IMR-90 (cell line): ENCODE measurements around the gene PSMG3. TPM values are rescaled to one million over a fixed set of nuclear protein-coding genes. Genes with fewer than 3 reads are reported as not detected.

Source experiments
- ATAC-seq: fragments of 200-7000 bp; cut with Tn5 transposase; 2 replicates; pipeline ENCODE4 v1.9.1; 2020; ENCODE audit warnings: low read depth, mild to moderate bottlenecking, moderate library complexity
- BruUV-seq: library from RNA; stranded (reverse); fragments of 400-500 nt; replicated peaks from 2 replicates; lab custom pipeline; 2021; lab: Mats Ljungman, UMichigan
- CTCF ChIA-PET: fragments of 300-600 bp; formaldehyde crosslinking; extraction: SDS; loops from one replicate; lab custom pipeline; 2021; ENCODE audit warnings: antibody characterized with exemption; lab: Yijun Ruan, JAX
- POLR2A ChIA-PET: fragments of 300-600 bp; sonication (Branson Sonifier 250); formaldehyde crosslinking; loops from one replicate; lab custom pipeline; 2022; ENCODE audit warnings: antibody characterized with exemption; ENCODE audit not compliant: unreplicated experiment; lab: Charles Lee
- DNase-seq: peaks from one replicate; pipeline ENCODE4 v3.0.0; 2013
- H2AFZ ChIP-seq: replicated peaks from 2 replicates; pipeline ENCODE3; 2013; ENCODE audit warnings: low read length, mild to moderate bottlenecking; ENCODE audit not compliant: poor library complexity
- H2AK5ac ChIP-seq: 2 replicates; pipeline ENCODE4 v1.6.1; 2013; ENCODE audit warnings: low read depth, low read length, inconsistent platforms
- H2AK9ac ChIP-seq: replicated peaks from 2 replicates; pipeline ENCODE3; 2013; ENCODE audit warnings: mild to moderate bottlenecking, low read depth, low read length, moderate library complexity; ENCODE audit not compliant: poor library complexity
- H2BK120ac ChIP-seq: 2 replicates; pipeline ENCODE4 v1.6.1; 2013; ENCODE audit warnings: low read depth, low read length, inconsistent platforms
- H2BK15ac ChIP-seq: 3 replicates; pipeline ENCODE4 v1.6.1; 2013; ENCODE audit warnings: low read depth, low read length, inconsistent platforms
- H2BK20ac ChIP-seq: 2 replicates; pipeline ENCODE4 v1.6.1; 2013; ENCODE audit warnings: low read depth, mild to moderate bottlenecking, inconsistent platforms, low read length, moderate library complexity
- H2BK5ac ChIP-seq: 2 replicates; pipeline ENCODE4 v1.6.1; 2013; ENCODE audit warnings: mild to moderate bottlenecking, low read depth, low read length, inconsistent platforms; ENCODE audit not compliant: poor library complexity, severe bottlenecking
- H3K14ac ChIP-seq: replicated peaks from 2 replicates; pipeline ENCODE4 v1.6.1; 2013; ENCODE audit warnings: low read depth, low read length, inconsistent platforms
- H3K18ac ChIP-seq: 2 replicates; pipeline ENCODE4 v1.6.1; 2013; ENCODE audit warnings: low read depth, low read length, control low read depth
- H3K23ac ChIP-seq: 2 replicates; pipeline ENCODE4 v1.6.1; 2013; ENCODE audit warnings: low read depth, low read length, inconsistent platforms
- H3K27ac ChIP-seq: 2 replicates; pipeline ENCODE4 v1.5.1; 2013; ENCODE audit warnings: mild to moderate bottlenecking, control low read depth, low read length; ENCODE audit not compliant: insufficient read depth
- H3K27me3 ChIP-seq: 2 replicates; pipeline ENCODE4 v1.6.1; 2013; ENCODE audit warnings: low read length; ENCODE audit not compliant: control insufficient read depth, insufficient read depth
- H3K36me3 ChIP-seq: 2 replicates; pipeline ENCODE4 v1.6.1; 2013; ENCODE audit warnings: low read length, mixed read lengths; ENCODE audit not compliant: control insufficient read depth, insufficient read depth
- H3K4ac ChIP-seq: 2 replicates; pipeline ENCODE4 v1.6.1; 2013; ENCODE audit warnings: low read depth, low read length, inconsistent platforms
- H3K4me1 ChIP-seq: 2 replicates; pipeline ENCODE4 v1.6.1; 2013; ENCODE audit warnings: low read length, mixed read lengths; ENCODE audit not compliant: control insufficient read depth, insufficient read depth
- H3K4me2 ChIP-seq: 2 replicates; pipeline ENCODE4 v1.6.1; 2013; ENCODE audit warnings: low read depth, mild to moderate bottlenecking, control low read depth, low read length, moderate library complexity
- H3K4me3 ChIP-seq: 2 replicates; pipeline ENCODE4 v1.5.1; 2013; ENCODE audit warnings: low read depth, mild to moderate bottlenecking, control low read depth, low read length, moderate library complexity; ENCODE audit not compliant: insufficient read depth
- H3K56ac ChIP-seq: 2 replicates; pipeline ENCODE4 v1.6.1; 2013; ENCODE audit warnings: low read length, inconsistent platforms; ENCODE audit not compliant: insufficient read depth; ENCODE audit errors: extremely low read depth
- H3K79me1 ChIP-seq, 2 experiments: 2 replicates each; pipeline ENCODE4 v1.6.1; 2013; ENCODE audit warnings: low read length in 2 of 2, inconsistent platforms in 1 of 2, low read depth in 1 of 2
- H3K9ac ChIP-seq: 2 replicates; pipeline ENCODE4 v1.6.1; 2013; ENCODE audit warnings: low read depth, low read length, control low read depth
- H3K9me1 ChIP-seq: 2 replicates; pipeline ENCODE4 v1.6.1; 2013; ENCODE audit warnings: low read length, inconsistent platforms; ENCODE audit not compliant: insufficient read depth
- H3K9me3 ChIP-seq: 2 replicates; pipeline ENCODE4 v1.6.1; 2013; ENCODE audit warnings: low read length; ENCODE audit not compliant: control insufficient read depth, insufficient read depth
- H4K20me1 ChIP-seq: 2 replicates; pipeline ENCODE4 v1.6.1; 2013; ENCODE audit warnings: low read length, inconsistent platforms; ENCODE audit not compliant: insufficient read depth
- H4K5ac ChIP-seq: 2 replicates; pipeline ENCODE4 v1.6.1; 2013; ENCODE audit warnings: mild to moderate bottlenecking, low read depth, low read length, control low read depth
- H4K8ac ChIP-seq, 2 experiments: 2 replicates each; pipeline ENCODE4 v1.6.1; 2013; ENCODE audit warnings: low read depth in 2 of 2, low read length in 2 of 2, control low read depth in 1 of 2, inconsistent platforms in 1 of 2
- H4K91ac ChIP-seq: 2 replicates; pipeline ENCODE4 v1.6.1; 2013; ENCODE audit warnings: low read depth, low read length, inconsistent platforms; ENCODE audit not compliant: insufficient read depth
- BHLHE40 ChIP-seq: fragments of 150-350 bp; IDR thresholded peaks from 2 replicates; pipeline ENCODE4 v1.6.1; 2016; ENCODE audit warnings: mild to moderate bottlenecking, low read depth, low read length
- CEBPB ChIP-seq: IDR thresholded peaks from 2 replicates; pipeline ENCODE4 v1.6.1; 2012; ENCODE audit warnings: low read depth, low read length, improper control_type of control experiment
- CTCF ChIP-seq: conservative IDR thresholded peaks from 2 replicates; pipeline ENCODE4 v1.5.1; 2012; ENCODE audit warnings: mild to moderate bottlenecking, low read depth, low read length, improper control_type of control experiment
- ELK1 ChIP-seq: fragments of 150-350 bp; IDR thresholded peaks from 2 replicates; pipeline ENCODE4 v1.6.1; 2016; ENCODE audit warnings: low read depth, mild to moderate bottlenecking, low read length, moderate library complexity, borderline replicate concordance
- FOS ChIP-seq: fragments of 150-350 bp; IDR thresholded peaks from 2 replicates; pipeline ENCODE4 v1.6.1; 2016; ENCODE audit warnings: low read depth, low read length
- MAFK ChIP-seq: IDR thresholded peaks from 2 replicates; pipeline ENCODE4 v1.6.1; 2012; ENCODE audit warnings: low read depth, low read length, improper control_type of control experiment
- MXI1 ChIP-seq: IDR thresholded peaks from 2 replicates; pipeline ENCODE4 v1.6.1; 2012; ENCODE audit warnings: low read depth, mild to moderate bottlenecking, low read length, moderate library complexity, borderline replicate concordance
- NFE2L2 ChIP-seq: fragments of 150-350 bp; IDR thresholded peaks from 2 replicates; pipeline ENCODE4 v1.6.1; 2016; ENCODE audit warnings: low read depth, mild to moderate bottlenecking, low read length
- POLR2A ChIP-seq: IDR thresholded peaks from 2 replicates; pipeline ENCODE4 v1.6.1; 2012; ENCODE audit warnings: mild to moderate bottlenecking, low read depth, low read length
- RAD21 ChIP-seq: IDR thresholded peaks from 2 replicates; pipeline ENCODE4 v1.6.1; 2012; ENCODE audit warnings: low read length, improper control_type of control experiment
- RCOR1 ChIP-seq: IDR thresholded peaks from 2 replicates; pipeline ENCODE4 v1.6.1; 2012; ENCODE audit warnings: mild to moderate bottlenecking, low read length, improper control_type of control experiment; ENCODE audit not compliant: insufficient replicate concordance
- RFX5 ChIP-seq: IDR thresholded peaks from 2 replicates; pipeline ENCODE4 v1.8.0; 2012; ENCODE audit warnings: low read depth, mild to moderate bottlenecking, low read length, moderate library complexity
- SMC3 ChIP-seq: fragments of 150-350 bp; IDR thresholded peaks from 2 replicates; pipeline ENCODE4 v1.6.1; 2016; ENCODE audit warnings: low read depth, mild to moderate bottlenecking, antibody characterized with exemption, low read length, moderate library complexity
- WGBS, 2 experiments: methylation state at CpG; one replicate each; pipeline versions ENCODE4 v1.1.5 to v1.1.7; 2013; ENCODE audit warnings: missing lambda C conversion rate in 2 of 2; ENCODE audit not compliant: insufficient read length in 1 of 2; ENCODE audit errors: extremely low coverage in 2 of 2; 5-methylcytosine and 5-hydroxymethylcytosine counted together
- dilution Hi-C: fragments of 300-500 bp; cut with HindIII; formaldehyde crosslinking; loops from one replicate; pipeline ENCODE4 v1.14.3; 2018; ENCODE audit warnings: low sequenced_read_pairs; ENCODE audit not compliant: unreplicated experiment
- in situ Hi-C: fragments of 300-500 bp; cut with MboI; formaldehyde crosslinking; loops from 3 replicates; pipeline ENCODE4 v1.14.3; 2019; ENCODE audit warnings: low sequenced_read_pairs, inconsistent platforms, mixed read lengths
- intact Hi-C: fragments of 100-400 bp; cut with micrococcal nuclease; formaldehyde crosslinking; loops from 2 replicates; pipeline ENCODE4 v1.10.0; 2022
- polyA plus RNA-seq, 3 experiments: library from polyadenylated mRNA; depleted of rRNA; stranded (reverse); fragments of >200 nt; gene quantifications; 2 replicates each; pipeline ENCODE4 v1.2.3, GENCODE V29; 2012; ENCODE audit warnings: low replicate concordance in 1 of 3
- total RNA-seq: library from RNA; depleted of rRNA; stranded (reverse); fragments of >200 nt; gene quantifications from 2 replicates; pipeline ENCODE4 v1.2.3, GENCODE V29; 2012

Gene PSMG3
- total and polyA plus RNA-seq, 2 of the 4 experiments (the other 2 are of a cell fraction) = 37.3 to 54.1 TPM

- TF ChIP-seq NFE2L2 = no peak
Measured at GRCh38 chr7:1586827-1587705, 17.2 kb upstream of the PSMG3 start (continued).

- Histone ChIP-seq H3K79me1 (no peaks in the 10 kb centered on the region), H3K4me3 (no peak overlapping the region), H3K14ac (no peak overlapping the region), H3K27ac (no peak overlapping the region), H3K9me1 (no peaks in the 10 kb centered on the region), H2BK20ac (no peak overlapping the region), H4K20me1 (no peaks in the 10 kb centered on the region; the same call in 1 of the 2 replicates), H3K4ac (no peak overlapping the region), H3K18ac (no peak overlapping the region), H3K23ac (no peak overlapping the region), H2AK5ac (no peak overlapping the region), H3K9ac (no peak overlapping the region), H4K91ac (no peak overlapping the region), H2BK15ac (no peak overlapping the region), H2BK120ac (no peak overlapping the region), H3K4me1 (no peaks in the 10 kb centered on the region), H3K4me2 (no peak overlapping the region), H4K8ac (no peak overlapping the region), H4K5ac (no peak overlapping the region), H2AFZ (no peak overlapping the region), H3K56ac (no peak overlapping the region), H2BK5ac (no peak overlapping the region), H3K27me3 (peaks cover 27% of the 10 kb centered on the region), H2AK9ac (no peak overlapping the region), H3K36me3 (no peaks in the 10 kb centered on the region), H3K9me3 (peaks cover 13% of the 10 kb centered on the region)
- ATAC-seq = no peak
- dilution Hi-C loops (no loop called here), intact Hi-C loops (no loop called here), in situ Hi-C loops (loop anchor here (10.0 kb wide), 1 partner anchor 759 kb away; no protein-coding TSS in a partner anchor)
- BruUV-seq = no TSS peak
- CTCF ChIA-PET = no interaction called here
- POLR2A ChIA-PET = no interaction called here
- DNase-seq = no peak
- WGBS, 2 experiments = 90% methylated on average over 11 of the region's 34 CpGs; no CpG with 5 or more reads in 1 of the 2 experiments
- no peak for TF ChIP-seq RAD21
- TF ChIP-seq POLR2A = no peak
- TF ChIP-seq RFX5 = no peak
- no peak for TF ChIP-seq CEBPB
- no peak for TF ChIP-seq FOS
- TF ChIP-seq ELK1 = no peak
- no peak for TF ChIP-seq BHLHE40
- TF ChIP-seq SMC3 = no peak
- no peak for TF ChIP-seq MAFK
- no peak for TF ChIP-seq CTCF
- no peak for TF ChIP-seq MXI1
- no peak for TF ChIP-seq RCOR1
Measured at GRCh38 chr7:1586126-1586826, 16.4 kb upstream of the PSMG3 start.
